Smooth muscle cell (in vitro differentiated cells): ENCODE results near the gene HDAC4. TPM values are rescaled to one million over a fixed set of nuclear protein-coding genes. Genes with fewer than 3 reads are reported as not detected.
A peak's percentile ranks its signal among the peaks of the same experiment; 100 is the strongest.

Source experiments
- DNase-seq: peaks from one replicate; lab custom pipeline; 2025; ENCODE audit not compliant: unreplicated experiment; lab: John Stamatoyannopoulos, UW
- H2AFZ ChIP-seq: fragments of 200-600 bp; sonication (generic); 2 replicates; pipeline ENCODE4 v1.6.0; 2016; ENCODE audit warnings: antibody characterized with exemption, low read depth, mild to moderate bottlenecking
- H3F3A ChIP-seq: fragments of 200-600 bp; sonication (generic); 2 replicates; pipeline ENCODE4 v1.6.0; 2017; ENCODE audit warnings: antibody characterized with exemption, low read depth
- H3K27ac ChIP-seq: fragments of 200-600 bp; sonication (generic); 2 replicates; pipeline ENCODE4 v1.5.1; 2016; ENCODE audit warnings: low read depth, mild to moderate bottlenecking
- H3K27me3 ChIP-seq: fragments of 200-600 bp; sonication (generic); 2 replicates; pipeline ENCODE4 v1.6.1; 2016; ENCODE audit warnings: low read depth, mild to moderate bottlenecking
- H3K36me3 ChIP-seq: fragments of 200-600 bp; sonication (generic); 2 replicates; pipeline ENCODE4 v1.5.1; 2016; ENCODE audit warnings: low read depth
- H3K4me1 ChIP-seq: fragments of 200-600 bp; sonication (generic); 2 replicates; pipeline ENCODE4 v1.5.1; 2016; ENCODE audit warnings: low read depth
- H3K4me2 ChIP-seq: fragments of 200-600 bp; sonication (generic); 2 replicates; pipeline ENCODE4 v1.6.0; 2016; ENCODE audit warnings: mild to moderate bottlenecking
- H3K4me3 ChIP-seq: fragments of 200-600 bp; sonication (generic); 2 replicates; pipeline ENCODE4 v1.5.1; 2016; ENCODE audit warnings: mild to moderate bottlenecking
- H3K79me2 ChIP-seq: fragments of 200-600 bp; sonication (generic); 2 replicates; pipeline ENCODE4 v1.6.0; 2016; ENCODE audit warnings: low read depth, mild to moderate bottlenecking
- H3K9ac ChIP-seq: fragments of 200-600 bp; sonication (generic); 2 replicates; pipeline ENCODE4 v1.6.0; 2016; ENCODE audit warnings: low read depth
- H3K9me3 ChIP-seq: fragments of 200-600 bp; sonication (generic); replicated peaks from 2 replicates; pipeline ENCODE4 v1.5.1; 2016; ENCODE audit warnings: low read depth
- H4K20me1 ChIP-seq: fragments of 200-600 bp; sonication (generic); 2 replicates; pipeline ENCODE4 v1.6.0; 2016; ENCODE audit warnings: low read depth
- CTCF ChIP-seq: fragments of 200-600 bp; sonication (generic); IDR thresholded peaks from 2 replicates; pipeline ENCODE4 v1.5.1; 2017; ENCODE audit warnings: borderline replicate concordance, mild to moderate bottlenecking, antibody characterized with exemption; ENCODE audit not compliant: insufficient read depth, poor library complexity, severe bottlenecking
- WGBS: methylation state at CpG from one replicate; pipeline ENCODE4 v1.1.7; 2016; ENCODE audit warnings: low lambda C conversion rate; 5-methylcytosine and 5-hydroxymethylcytosine counted together
- polyA plus RNA-seq: library from polyadenylated mRNA; unstranded; fragments of >200 nt; fragmentation: Nextera tagmentation; extraction: Ambion mirVana; gene quantifications from 2 replicates; pipeline ENCODE4 v1.2.1, GENCODE V29; 2016
- total RNA-seq: library from RNA; depleted of rRNA; stranded (reverse); fragments of >200 nt; gene quantifications from 2 replicates; pipeline ENCODE4 v1.2.3, GENCODE V29; 2014

The HDAC4 gene
- total and polyA plus RNA-seq, 2 experiments from 2014 or later = 6.2 to 35.7 TPM

DNA sequence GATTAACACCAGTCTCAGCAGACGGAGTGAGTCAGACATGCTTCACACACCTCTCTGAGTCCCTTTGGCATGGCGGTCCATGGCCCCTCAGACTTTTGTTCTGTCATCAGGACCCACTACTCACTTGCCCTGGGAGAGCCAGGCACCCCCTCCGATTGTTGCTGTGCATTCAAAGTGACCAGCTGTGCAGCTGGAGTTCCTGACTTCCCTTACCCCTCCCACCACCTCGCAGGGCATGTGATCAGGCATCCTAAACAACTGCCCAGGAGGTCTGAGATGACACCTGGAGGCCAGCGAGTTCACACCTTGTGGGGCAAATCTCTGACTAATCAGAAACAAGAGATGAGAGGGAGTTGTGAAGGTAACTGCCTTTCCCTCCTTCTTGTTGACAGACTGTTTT, 35.3 kb upstream of the HDAC4 start:
- no peak overlapping the region for H3K4me2 ChIP-seq
- no peaks in the 10 kb centered on the region for H3K27me3 ChIP-seq
- H3K4me1 ChIP-seq = peaks cover 19% of the 10 kb centered on the region
- H2AFZ ChIP-seq = no peak overlapping the region
- TF ChIP-seq CTCF = no peak
- H3K36me3 ChIP-seq = no peaks in the 10 kb centered on the region
- no peak overlapping the region for H3K27ac ChIP-seq
- DNase-seq = no peak
- no peak overlapping the region for H3K4me3 ChIP-seq
- no peaks in the 10 kb centered on the region for H3K79me2 ChIP-seq
- 86% methylated on average over 5 of the region's 5 CpGs for WGBS
- H3K9me3 ChIP-seq = peaks cover 7% of the 10 kb centered on the region
- no peaks in the 10 kb centered on the region for H4K20me1 ChIP-seq
- H3F3A ChIP-seq = no peaks in the 10 kb centered on the region
- H3K9ac ChIP-seq = no peak overlapping the region

DNA sequence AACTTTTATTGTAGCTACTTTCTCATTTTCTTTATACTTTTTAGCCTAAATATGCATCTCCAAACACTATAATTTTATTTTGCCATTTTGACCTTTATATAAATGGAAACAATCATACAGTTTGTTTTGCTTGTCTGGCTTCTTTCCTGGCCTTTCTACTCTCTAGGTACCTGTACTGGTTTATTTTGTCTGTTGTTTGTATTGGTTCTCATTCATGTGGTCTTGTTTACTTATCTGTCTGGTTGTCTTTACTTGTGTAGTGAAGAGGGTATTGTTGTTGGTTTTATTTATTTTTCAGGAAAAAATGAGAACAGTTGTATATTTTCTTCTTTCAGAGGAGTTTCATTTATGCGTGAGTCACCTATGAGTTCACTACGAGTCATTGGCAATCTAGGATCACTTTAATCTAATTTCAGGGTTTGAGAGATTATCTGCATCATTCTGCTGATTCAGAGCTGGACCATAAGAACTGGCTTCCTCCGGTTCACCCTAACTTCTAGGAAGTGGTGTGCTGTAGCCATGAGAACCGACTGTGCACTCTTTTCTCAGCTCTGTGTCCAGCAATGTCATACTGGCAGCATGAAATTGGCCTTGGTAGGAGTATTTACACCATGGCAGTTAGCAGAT, 33.1 kb upstream of the HDAC4 start:
- H4K20me1 ChIP-seq = no peaks in the 10 kb centered on the region

DNA sequence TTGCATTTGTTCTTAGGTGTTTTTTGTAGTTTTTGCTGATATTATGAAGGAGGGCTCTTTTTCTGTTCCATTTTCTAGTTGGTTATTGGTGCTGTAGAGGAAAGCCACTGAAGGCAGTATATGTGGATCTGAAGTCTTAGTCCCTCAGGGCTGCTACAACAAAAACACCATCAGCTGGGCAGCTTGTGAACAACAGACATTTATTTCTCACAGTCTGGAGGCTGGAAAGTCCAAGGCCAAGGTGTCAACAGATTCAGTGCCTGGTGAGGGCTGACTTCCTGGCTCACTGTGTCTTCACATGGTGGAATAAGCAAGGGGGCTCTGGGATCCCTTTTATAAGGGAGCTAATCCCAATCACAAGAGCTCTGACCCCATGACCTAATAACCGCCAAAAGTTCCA, 31.4 kb upstream of the HDAC4 start:
- Histone ChIP-seq H3F3A (no peaks in the 10 kb centered on the region), H3K27me3 (no peaks in the 10 kb centered on the region), H3K4me3 (no peak overlapping the region), H4K20me1 (no peaks in the 10 kb centered on the region), H3K27ac (no peak overlapping the region), H3K36me3 (no peaks in the 10 kb centered on the region), H3K4me1 (no peaks in the 10 kb centered on the region), H2AFZ (no peak overlapping the region), H3K4me2 (no peak overlapping the region), H3K9me3 (peaks cover 7% of the 10 kb centered on the region), H3K79me2 (no peaks in the 10 kb centered on the region), H3K9ac (no peak overlapping the region)
- 92% methylated on average over 1 of the region's 1 CpG for WGBS
- no peak for TF ChIP-seq CTCF
- DNase-seq = no peak

More for the DNA sequence above, 33.1 kb upstream of the HDAC4 start:
- H3K27me3 ChIP-seq = no peaks in the 10 kb centered on the region
- WGBS = 57% methylated on average over 4 of the region's 4 CpGs
- no peaks in the 10 kb centered on the region for H3K4me1 ChIP-seq
- peaks cover 7% of the 10 kb centered on the region for H3K9me3 ChIP-seq
- H3K4me3 ChIP-seq = no peak overlapping the region
- no peak for TF ChIP-seq CTCF
- H3K9ac ChIP-seq = no peak overlapping the region
- H3K4me2 ChIP-seq = no peak overlapping the region
- no peak for DNase-seq
- H3K36me3 ChIP-seq = no peaks in the 10 kb centered on the region
- no peaks in the 10 kb centered on the region for H3F3A ChIP-seq
- no peaks in the 10 kb centered on the region for H3K79me2 ChIP-seq
- H3K27ac ChIP-seq = peak overlapping the region; percentile 58
- no peak overlapping the region for H2AFZ ChIP-seq

DNA sequence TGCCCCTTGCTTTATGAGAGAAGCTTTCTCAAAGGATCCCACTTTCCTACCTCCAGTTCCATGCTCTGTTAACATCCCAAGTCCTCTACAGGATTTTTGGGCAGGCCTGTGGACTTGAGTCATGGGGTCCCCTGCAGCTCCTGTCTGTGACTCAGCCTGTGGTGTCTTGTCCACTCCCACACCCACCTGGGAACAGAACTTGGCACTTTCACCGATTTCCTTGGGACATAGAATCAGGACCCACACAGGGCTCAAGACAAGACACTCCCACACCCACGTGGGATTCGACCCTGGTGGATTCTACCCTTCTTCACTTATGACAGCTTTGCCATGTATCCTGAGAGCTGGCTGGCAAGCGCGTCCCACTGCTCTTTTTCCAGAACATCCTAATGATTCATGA, 30.7 kb upstream of the HDAC4 start:
- TF ChIP-seq CTCF = no peak
- H3K9me3 ChIP-seq = peaks cover 7% of the 10 kb centered on the region

More for the DNA sequence above, 30.7 kb upstream of the HDAC4 start:
- Histone ChIP-seq H3K4me1 (no peaks in the 10 kb centered on the region), H3K27me3 (no peaks in the 10 kb centered on the region), H3K4me3 (no peak overlapping the region), H4K20me1 (no peaks in the 10 kb centered on the region), H3K4me2 (no peak overlapping the region), H3K9ac (no peak overlapping the region), H3K79me2 (no peaks in the 10 kb centered on the region), H3F3A (no peaks in the 10 kb centered on the region), H2AFZ (no peak overlapping the region), H3K27ac (no peak overlapping the region), H3K36me3 (no peaks in the 10 kb centered on the region)
- DNase-seq = no peak
- WGBS = 78% methylated on average over 5 of the region's 5 CpGs
